KMS-11 (cell line): ENCODE measurements around the gene GOLGA6L9.
"Not testable (repeated sequence)": the region's sequence is repeated elsewhere in the genome, so short reads cannot be mapped to it uniquely, and the experiment has no call there.

ENCODE experiments used
- H2AFZ ChIP-seq: fragments of 200-600 bp; sonication (generic); 2 replicates; pipeline ENCODE4 v1.6.1; 2016; ENCODE audit warnings: antibody characterized with exemption, mixed run types, low read depth
- H3K27ac ChIP-seq: fragments of 200-600 bp; sonication (generic); 2 replicates; pipeline ENCODE4 v1.6.1; 2016; ENCODE audit warnings: mild to moderate bottlenecking, mixed run types
- H3K27me3 ChIP-seq: fragments of 200-600 bp; sonication (generic); 2 replicates; pipeline ENCODE4 v1.6.1; 2017; ENCODE audit warnings: mild to moderate bottlenecking, low read depth, mixed run types, moderate library complexity; ENCODE audit not compliant: insufficient read depth
- H3K36me3 ChIP-seq: fragments of 200-600 bp; sonication (generic); 2 replicates; pipeline ENCODE4 v1.6.1; 2017; ENCODE audit warnings: mild to moderate bottlenecking, mixed run types; ENCODE audit not compliant: insufficient read depth
- H3K4me1 ChIP-seq: fragments of 200-600 bp; sonication (generic); 2 replicates; pipeline ENCODE4 v1.6.1; 2016; ENCODE audit warnings: mild to moderate bottlenecking, low read depth, mixed run types; ENCODE audit not compliant: poor library complexity, severe bottlenecking
- H3K4me2 ChIP-seq: fragments of 200-600 bp; sonication (generic); 2 replicates; pipeline ENCODE4 v1.7.0; 2016; ENCODE audit warnings: mild to moderate bottlenecking, mixed run types
- H3K4me3 ChIP-seq: fragments of 200-600 bp; sonication (generic); IDR thresholded peaks from 2 replicates; pipeline ENCODE4 v1.6.1; 2017; ENCODE audit warnings: low read depth, low read length, mixed read lengths; ENCODE audit not compliant: insufficient read depth
- H3K79me2 ChIP-seq: fragments of 200-600 bp; sonication (generic); 2 replicates; pipeline ENCODE4 v1.6.1; 2016; ENCODE audit warnings: low read depth, mixed run types; ENCODE audit not compliant: insufficient read depth
- H3K9ac ChIP-seq: fragments of 200-600 bp; sonication (generic); 2 replicates; pipeline ENCODE4 v1.6.1; 2016; ENCODE audit warnings: mild to moderate bottlenecking, mixed run types
- H4K20me1 ChIP-seq: fragments of 200-600 bp; sonication (generic); 2 replicates; pipeline ENCODE4 v1.6.1; 2016; ENCODE audit warnings: mild to moderate bottlenecking, mixed run types; ENCODE audit not compliant: insufficient read depth

GOLGA6L9 gene

DNA sequence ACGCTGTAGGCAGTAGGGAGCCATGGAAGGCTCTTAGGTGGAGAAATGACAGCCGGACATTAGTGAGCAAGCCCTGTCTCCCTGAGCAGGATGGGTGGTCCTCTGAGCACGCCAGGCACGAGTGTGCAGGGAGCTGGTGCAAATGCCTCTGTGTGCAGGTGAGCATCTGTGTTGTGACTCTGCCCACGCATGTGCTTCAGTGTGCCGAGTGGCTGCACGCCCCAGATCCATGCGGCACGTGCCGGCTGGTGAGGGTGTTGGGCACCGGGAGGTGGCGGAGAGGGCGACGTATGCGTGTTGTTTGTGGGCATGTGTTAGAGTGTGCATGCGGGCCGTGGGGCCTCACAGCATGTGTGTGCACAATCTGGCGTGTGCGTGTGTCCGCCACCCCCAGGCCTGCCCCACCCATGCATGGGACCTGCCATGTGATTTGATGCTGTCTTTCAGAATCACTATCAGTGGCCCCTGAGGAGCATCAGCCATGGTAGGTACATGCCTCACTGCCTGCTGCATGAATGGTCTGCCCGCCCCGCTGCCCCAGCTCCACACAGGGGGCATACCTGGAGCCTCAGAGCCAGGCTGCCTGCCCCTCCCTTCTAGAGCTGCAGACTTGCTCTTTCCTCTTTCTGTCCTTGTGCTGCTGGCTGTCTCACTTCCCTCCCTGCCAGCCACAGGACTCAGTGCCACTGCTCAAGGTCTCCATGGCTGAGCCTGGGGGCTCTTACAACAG is 45.1 kb downstream of the GOLGA6L9 start:
- H3K27me3 ChIP-seq, H3K36me3 ChIP-seq, H3K4me2 ChIP-seq, H3K79me2 ChIP-seq, H3K4me3 ChIP-seq, H4K20me1 ChIP-seq, H2AFZ ChIP-seq, H3K9ac ChIP-seq, H3K27ac ChIP-seq, H3K4me1 ChIP-seq: not testable (repeated sequence)

DNA sequence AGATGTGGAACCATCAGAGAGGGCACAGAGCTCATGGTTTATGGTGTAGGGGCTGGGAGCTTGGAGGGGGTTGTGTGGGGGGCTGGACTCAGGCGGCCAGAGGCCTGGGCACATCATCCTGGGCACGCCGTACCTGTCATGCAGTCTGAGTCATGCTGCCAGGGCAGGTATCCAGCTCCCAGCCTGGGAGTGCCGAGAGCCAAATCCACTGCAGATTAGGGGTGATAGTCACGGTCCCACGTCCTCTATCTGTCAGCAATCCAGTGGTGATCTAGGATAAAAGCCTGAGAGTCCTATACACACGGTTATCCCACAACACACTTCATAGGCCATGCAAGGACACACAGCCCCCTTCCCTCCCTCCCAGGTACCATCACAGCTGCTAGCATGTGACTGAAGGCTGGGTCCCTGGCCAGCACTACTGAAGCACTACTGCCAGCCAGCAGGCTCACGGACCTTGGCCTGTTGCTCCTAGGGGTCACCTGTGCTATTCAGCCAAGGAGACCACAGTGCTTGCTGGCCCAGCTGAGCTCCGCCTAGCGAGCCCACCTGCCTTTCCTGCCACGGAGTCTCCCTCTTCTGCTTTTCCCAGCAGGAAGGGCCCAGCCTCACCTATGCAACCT is 45.8 kb downstream of the GOLGA6L9 start:
- not testable (repeated sequence) for H3K9ac ChIP-seq, H3K27me3 ChIP-seq, H3K27ac ChIP-seq, H3K79me2 ChIP-seq, H2AFZ ChIP-seq, H4K20me1 ChIP-seq, H3K36me3 ChIP-seq, H3K4me3 ChIP-seq, H3K4me2 ChIP-seq, H3K4me1 ChIP-seq

GRCh38 chr15:82476697-82477342 is 47.2 kb downstream of the GOLGA6L9 start:
- not testable (repeated sequence) for H3K27me3 ChIP-seq, H3K4me3 ChIP-seq, H3K27ac ChIP-seq, H3K79me2 ChIP-seq, H3K9ac ChIP-seq, H4K20me1 ChIP-seq, H2AFZ ChIP-seq, H3K4me1 ChIP-seq, H3K4me2 ChIP-seq, H3K36me3 ChIP-seq

- H3K36me3 ChIP-seq, H3K9ac ChIP-seq, H3K4me2 ChIP-seq, H2AFZ ChIP-seq, H3K27ac ChIP-seq, H3K79me2 ChIP-seq, H3K4me3 ChIP-seq, H3K4me1 ChIP-seq, H3K27me3 ChIP-seq, H4K20me1 ChIP-seq: not testable (repeated sequence)
Measured at GRCh38 chr15:82477343-82478057, 47.9 kb downstream of the GOLGA6L9 start.
